Tibial artery (tissue), 4 donors: ENCODE measurements around the gene ITPRIP.
A peak's percentile ranks its signal among the peaks of the same experiment; 100 is the strongest.

ENCODE experiments used
- DNase-seq, 2 donors: peaks; one replicate each; pipeline ENCODE4 v3.0.0-alpha.2; 2019
- H3K27ac ChIP-seq, 2 donors: fragments of 200-600 bp; sonication (generic) in 1 of 2; 1 replicate in 1 of 2; 2 replicates in 1 of 2; pipeline ENCODE4 v1.5.1; 2018 to 2019; ENCODE audit warnings: mild to moderate bottlenecking in 1 of 2
- H3K27me3 ChIP-seq, 2 donors: fragments of 200-600 bp; sonication (generic) in 1 of 2; one replicate each; pipeline versions ENCODE4 v1.5.1 to v1.6.0; 2016 to 2019
- H3K36me3 ChIP-seq, 3 donors: fragments of 200-600 bp; sonication (generic) in 2 of 3; one replicate each; pipeline ENCODE4 v1.5.1; 2016 to 2019; ENCODE audit warnings: mild to moderate bottlenecking in 2 of 3
- H3K4me1 ChIP-seq, 4 donors: fragments of 200-600 bp; sonication (generic) in 2 of 4; 1 replicate in 3 of 4; 2 replicates in 1 of 4; pipeline ENCODE4 v1.5.1; 2016 to 2019
- H3K4me3 ChIP-seq, 2 donors: fragments of 200-600 bp; sonication (generic) in 1 of 2; 1 replicate in 1 of 2; 2 replicates in 1 of 2; pipeline ENCODE4 v1.5.1; 2018 to 2019; ENCODE audit warnings: mild to moderate bottlenecking in 2 of 2
- H3K9me3 ChIP-seq, 3 donors: fragments of 200-600 bp; sonication (generic) in 1 of 3; one replicate each; pipeline ENCODE4 v1.5.1; 2016 to 2019
- intact Hi-C: fragments of 100-400 bp; cut with DNase I; formaldehyde crosslinking; loops from one replicate; pipeline ENCODE4 v1.15.0; 2023; ENCODE audit warnings: low total_unique reads
- TF ChIP-seq, protein P1 (sequence below), 2 experiments: fragments of 200-600 bp in 1 of 2; fragments of 450-650 bp in 1 of 2; IDR thresholded peaks; one replicate each; pipeline ENCODE4 v1.5.1; 2017 to 2019; ENCODE audit warnings: antibody characterized with exemption in 2 of 2, mild to moderate bottlenecking in 1 of 2, moderate library complexity in 1 of 2

Gene ITPRIP

DNA sequence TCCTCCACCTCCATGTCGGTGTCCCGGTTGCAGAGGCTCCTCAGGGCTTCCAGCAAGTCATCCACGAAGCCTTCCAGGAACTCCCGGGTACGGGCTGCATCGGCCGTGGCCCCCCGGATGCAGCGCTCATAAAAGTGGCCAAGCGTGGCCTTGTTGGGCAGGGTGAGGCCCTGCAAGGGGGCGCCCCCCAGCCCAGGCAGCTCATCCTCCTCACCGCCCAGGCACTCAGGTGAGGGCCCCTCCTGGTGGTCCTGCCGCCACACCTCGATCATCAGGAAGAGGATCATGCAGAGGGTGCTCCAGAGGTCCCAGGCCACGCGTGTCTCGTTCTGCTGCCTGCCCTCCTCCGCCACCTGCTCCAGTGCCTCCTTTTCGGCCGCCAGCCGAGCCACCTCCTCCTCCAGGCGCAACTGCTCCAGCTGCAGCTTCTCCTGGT lies 22.8 kb downstream of the ITPRIP start:
- H3K9me3 ChIP-seq, result no peaks in the 10 kb centered on the region
- H3K27me3 ChIP-seq, result no peaks in the 10 kb centered on the region
- intact Hi-C loops, result no loop called here
- peaks cover 3 to 64% (median 47%) of the 10 kb centered on the region in 4 donors for H3K4me1 ChIP-seq
- H3K36me3 ChIP-seq, result peaks cover 30 to 47% (median 41%) of the 10 kb centered on the region in 3 donors
- H3K27ac ChIP-seq, result no peak overlapping the region
- no peak for DNase-seq
- TF ChIP-seq, protein P1, sequence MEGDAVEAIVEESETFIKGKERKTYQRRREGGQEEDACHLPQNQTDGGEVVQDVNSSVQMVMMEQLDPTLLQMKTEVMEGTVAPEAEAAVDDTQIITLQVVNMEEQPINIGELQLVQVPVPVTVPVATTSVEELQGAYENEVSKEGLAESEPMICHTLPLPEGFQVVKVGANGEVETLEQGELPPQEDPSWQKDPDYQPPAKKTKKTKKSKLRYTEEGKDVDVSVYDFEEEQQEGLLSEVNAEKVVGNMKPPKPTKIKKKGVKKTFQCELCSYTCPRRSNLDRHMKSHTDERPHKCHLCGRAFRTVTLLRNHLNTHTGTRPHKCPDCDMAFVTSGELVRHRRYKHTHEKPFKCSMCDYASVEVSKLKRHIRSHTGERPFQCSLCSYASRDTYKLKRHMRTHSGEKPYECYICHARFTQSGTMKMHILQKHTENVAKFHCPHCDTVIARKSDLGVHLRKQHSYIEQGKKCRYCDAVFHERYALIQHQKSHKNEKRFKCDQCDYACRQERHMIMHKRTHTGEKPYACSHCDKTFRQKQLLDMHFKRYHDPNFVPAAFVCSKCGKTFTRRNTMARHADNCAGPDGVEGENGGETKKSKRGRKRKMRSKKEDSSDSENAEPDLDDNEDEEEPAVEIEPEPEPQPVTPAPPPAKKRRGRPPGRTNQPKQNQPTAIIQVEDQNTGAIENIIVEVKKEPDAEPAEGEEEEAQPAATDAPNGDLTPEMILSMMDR (IDR thresholded peaks at IDR 0.05), result no peak
- H3K4me3 ChIP-seq, result no peak overlapping the region

DNA sequence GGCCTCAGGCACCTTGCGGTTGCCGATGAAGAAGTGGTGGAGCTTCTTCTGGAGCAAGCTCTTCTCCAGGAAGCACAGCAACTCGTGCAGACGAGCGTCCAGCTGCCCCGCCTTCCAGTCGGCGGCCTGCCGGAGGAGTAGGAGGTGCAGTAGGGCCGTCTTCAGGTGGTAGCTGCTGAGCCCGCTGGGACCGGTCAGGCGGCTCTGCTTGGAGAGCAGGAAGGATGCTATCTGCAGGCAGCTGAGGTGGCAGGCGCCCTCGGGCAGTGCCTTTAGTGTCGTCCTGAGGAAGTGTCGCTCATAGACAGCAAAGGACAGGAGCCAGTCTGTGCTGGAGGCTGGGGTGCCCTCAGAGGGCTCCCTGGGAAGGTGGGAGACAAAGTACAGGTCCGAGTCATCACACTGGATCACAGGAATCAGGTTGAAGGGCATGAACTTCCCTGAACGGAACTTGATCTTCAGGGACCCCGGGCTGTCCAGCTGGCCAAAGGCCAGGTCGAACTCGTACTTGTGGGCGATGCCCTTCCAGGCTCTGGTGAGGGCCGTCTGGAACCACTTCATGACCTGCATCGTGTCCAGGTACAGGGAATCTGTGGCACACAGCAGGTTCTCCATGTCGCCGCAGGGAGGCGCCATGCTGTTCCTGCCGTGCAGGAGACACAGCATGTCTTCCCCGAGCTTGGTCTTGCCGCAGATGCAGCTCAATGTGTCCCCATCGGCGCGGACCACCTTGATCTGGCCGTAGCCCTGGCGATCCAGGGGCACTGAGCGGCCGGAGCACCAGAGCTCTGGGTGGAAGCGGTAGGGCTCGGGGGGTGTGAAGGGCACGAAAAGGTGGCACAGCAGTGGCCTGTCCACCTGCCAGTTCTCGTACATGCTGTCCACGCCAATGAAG lies 23.4 kb downstream of the ITPRIP start:
- intact Hi-C loops, result no loop called here
- H3K27me3 ChIP-seq, result no peaks in the 10 kb centered on the region
- DNase-seq, result no peak
- peaks cover 3 to 64% (median 47%) of the 10 kb centered on the region in 4 donors for H3K4me1 ChIP-seq
- no peaks in the 10 kb centered on the region for H3K9me3 ChIP-seq
- peaks cover 30 to 47% (median 41%) of the 10 kb centered on the region in 3 donors for H3K36me3 ChIP-seq
- TF ChIP-seq, protein P1 (IDR thresholded peaks at IDR 0.05), result no peak
- H3K4me3 ChIP-seq, result no peak overlapping the region
- no peak overlapping the region for H3K27ac ChIP-seq

DNA sequence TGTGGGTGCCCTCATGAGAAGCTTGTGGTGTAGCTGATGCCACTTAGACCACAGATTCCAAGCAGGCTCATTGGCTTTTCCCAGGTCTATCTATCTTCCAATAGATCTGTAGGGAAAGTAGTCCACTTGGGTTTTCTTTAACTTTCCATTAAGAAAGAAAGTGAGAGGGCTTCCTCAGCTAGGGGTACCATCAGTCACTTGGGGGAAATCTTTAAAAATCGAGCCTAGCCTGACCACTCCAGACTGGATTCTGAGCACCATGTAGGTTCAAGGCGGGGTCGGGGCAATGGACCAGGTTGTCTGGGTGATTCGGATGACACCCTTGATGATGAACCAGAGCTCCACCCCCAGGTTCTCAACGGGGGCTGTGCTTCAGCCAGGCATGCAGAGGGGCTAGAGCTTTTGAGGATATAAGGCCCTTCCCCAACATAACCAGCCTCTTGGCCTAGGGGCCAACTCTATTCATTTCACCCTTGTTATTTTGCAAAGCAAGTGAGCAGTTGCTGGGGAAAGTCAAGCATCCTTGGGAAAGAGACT lies 27.0 kb downstream of the ITPRIP start:
- no peak for DNase-seq
- Histone ChIP-seq H3K36me3 (peaks cover 30 to 47% (median 41%) of the 10 kb centered on the region in 3 donors), H3K27me3 (no peaks in the 10 kb centered on the region), H3K27ac (peak overlapping the region; percentile 79 to 82), H3K9me3 (no peaks in the 10 kb centered on the region), H3K4me3 (no peak overlapping the region), H3K4me1 (peaks cover 0 to 51% (median 36%) of the 10 kb centered on the region in 4 donors)
- TF ChIP-seq, protein P1 (IDR thresholded peaks at IDR 0.05), result no peak
- intact Hi-C loops, result no loop called here

DNA sequence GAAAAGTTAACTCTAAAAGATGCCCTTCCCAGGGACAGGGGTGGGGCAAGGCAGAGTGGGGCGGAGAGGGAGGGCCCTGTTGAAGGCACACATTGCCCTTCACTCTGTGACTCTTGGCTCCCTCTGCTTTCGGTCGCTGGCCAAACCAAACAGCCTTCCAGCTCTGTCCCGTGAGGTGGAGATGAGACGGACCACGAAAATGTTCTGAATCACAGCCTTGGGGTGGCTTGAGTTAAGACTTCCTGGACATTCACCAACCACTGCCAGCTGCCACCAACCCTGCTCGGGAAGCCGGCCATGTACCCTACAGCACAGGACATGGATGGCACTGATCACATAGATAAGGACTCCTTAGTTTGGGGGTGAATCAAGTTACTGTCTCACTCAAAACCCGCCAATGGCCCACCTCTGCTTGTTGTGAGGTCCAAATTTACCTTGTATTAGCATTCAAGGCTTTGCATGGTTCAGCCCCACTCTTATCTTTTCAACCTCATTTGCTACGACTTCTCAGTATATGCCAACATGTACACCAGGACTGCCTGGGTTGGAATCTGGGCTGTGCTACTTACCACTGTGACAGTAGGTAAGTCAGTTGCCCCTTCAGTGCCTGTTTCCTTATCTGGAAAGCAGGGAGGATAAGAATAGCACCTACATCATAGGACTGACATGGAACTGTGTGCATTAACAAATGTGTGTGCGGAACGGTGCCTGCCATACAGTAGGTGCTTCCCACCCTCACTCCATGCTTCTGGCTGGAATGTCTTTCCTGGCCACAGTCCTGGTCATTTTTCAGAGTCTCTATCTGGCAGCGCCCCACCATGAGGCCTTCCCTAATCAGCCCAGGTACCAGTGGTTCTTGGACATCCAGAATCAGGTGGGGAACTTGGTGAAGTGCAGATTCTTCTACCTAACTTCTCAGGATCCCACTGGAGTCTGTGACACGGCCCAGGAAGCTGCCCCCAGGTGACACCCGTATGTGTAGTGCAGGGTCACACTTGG lies 28.0 kb downstream of the ITPRIP start:
- DNase-seq, result peak; percentile 93 to 97

More for the DNA sequence above, 28.0 kb downstream of the ITPRIP start:
- intact Hi-C loops, result no loop called here
- no peak overlapping the region for H3K4me3 ChIP-seq
- peak overlapping the region; percentile 79 to 82 for H3K27ac ChIP-seq
- H3K4me1 ChIP-seq, result peaks cover 6 to 56% (median 44%) of the 10 kb centered on the region in 4 donors
- H3K27me3 ChIP-seq, result no peaks in the 10 kb centered on the region
- TF ChIP-seq, protein P1 (IDR thresholded peaks at IDR 0.05), result no peak
- no peaks in the 10 kb centered on the region for H3K9me3 ChIP-seq
- peaks cover 24 to 40% (median 36%) of the 10 kb centered on the region in 3 donors for H3K36me3 ChIP-seq
